HG02798 (cell line): ENCODE results near the gene IPO5.
A peak's percentile ranks its signal among the peaks of the same experiment; 100 is the strongest.
"Not testable (repeated sequence)": the region's sequence is repeated elsewhere in the genome, so short reads cannot be mapped to it uniquely, and the experiment has no call there.

Source experiments
- ATAC-seq: cut with Tn5 transposase; IDR thresholded peaks from one replicate; pipeline ENCODE4 v1.9.1; 2021; ENCODE audit warnings: mild to moderate bottlenecking; ENCODE audit not compliant: unreplicated experiment, poor library complexity

Gene IPO5

GRCh38 chr13:97946951-97947588 lies 6.4 kb upstream of the IPO5 start:
- no peak for ATAC-seq

- no peak for ATAC-seq
Observed at GRCh38 chr13:97948041-97948440, 5.4 kb upstream of the IPO5 start.

- not testable (repeated sequence) for ATAC-seq
Observed at GRCh38 chr13:97949316-97949715, 4.2 kb upstream of the IPO5 start.

GRCh38 chr13:97951376-97951775 lies 2.1 kb upstream of the IPO5 start:
- no peak for ATAC-seq

- ATAC-seq, result peak; percentile 68
Observed at GRCh38 chr13:97952831-97953230, 644 bp upstream of the IPO5 start.

GRCh38 chr13:97961340-97961739 lies 7.9 kb downstream of the IPO5 start:
- ATAC-seq, result no peak

- no peak for ATAC-seq
Observed at GRCh38 chr13:97962887-97963286, 9.4 kb downstream of the IPO5 start.

GRCh38 chr13:97967226-97967625 lies 13.8 kb downstream of the IPO5 start:
- no peak for ATAC-seq

GRCh38 chr13:97967948-97968347 lies 14.5 kb downstream of the IPO5 start:
- ATAC-seq, result no peak

- no peak for ATAC-seq
Observed at GRCh38 chr13:97971519-97971918, 18.0 kb downstream of the IPO5 start.

GRCh38 chr13:97974773-97975172 lies 21.3 kb downstream of the IPO5 start:
- ATAC-seq, result no peak

- no peak for ATAC-seq
Observed at GRCh38 chr13:97975280-97975847, 21.9 kb downstream of the IPO5 start.

GRCh38 chr13:97975848-97976609 lies 22.6 kb downstream of the IPO5 start:
- peak; percentile 93 for ATAC-seq

- ATAC-seq, result peak; percentile 31
Observed at GRCh38 chr13:97976610-97977521, 23.4 kb downstream of the IPO5 start.

- no peak for ATAC-seq
Observed at GRCh38 chr13:97977982-97978381, 24.5 kb downstream of the IPO5 start.

GRCh38 chr13:97978651-97979050 lies 25.2 kb downstream of the IPO5 start:
- no peak for ATAC-seq

- no peak for ATAC-seq
Observed at GRCh38 chr13:97979051-97979450, 25.6 kb downstream of the IPO5 start.

- no peak for ATAC-seq
Observed at GRCh38 chr13:97979556-97979955, 26.1 kb downstream of the IPO5 start.

- ATAC-seq, result no peak
Observed at GRCh38 chr13:97982286-97982685, 28.8 kb downstream of the IPO5 start.

GRCh38 chr13:97986835-97987234 lies 33.4 kb downstream of the IPO5 start:
- peak; percentile 79 for ATAC-seq

GRCh38 chr13:97999653-98000052 lies 46.2 kb downstream of the IPO5 start:
- no peak for ATAC-seq
